SKM-1 treated with dmso at 0.1 percent for 144 hours (cell line): ENCODE results near the gene NCOA4.
A peak's percentile ranks its signal among the peaks of the same experiment; 100 is the strongest.
"Not testable (repeated sequence)": the region's sequence is repeated elsewhere in the genome, so short reads cannot be mapped to it uniquely, and the experiment has no call there.

Source experiments
- DNase-seq: peaks from one replicate; lab custom pipeline; 2025; ENCODE audit not compliant: unreplicated experiment; lab: John Stamatoyannopoulos, UW

NCOA4 gene

GRCh38 chr10:45985590-45985989, 44.8 kb downstream of the NCOA4 start:
- not testable (repeated sequence) for DNase-seq

- DNase-seq, result not testable (repeated sequence)
Measured at GRCh38 chr10:45984473-45984872, 46.0 kb downstream of the NCOA4 start.

- peak; percentile 51 for DNase-seq
Measured at GRCh38 chr10:45983538-45984186, 46.8 kb downstream of the NCOA4 start.

GRCh38 chr10:45981367-45981766, 49.1 kb downstream of the NCOA4 start:
- DNase-seq, result not testable (repeated sequence)

GRCh38 chr10:45978554-45978953, 51.9 kb downstream of the NCOA4 start:
- DNase-seq, result not testable (repeated sequence)

GRCh38 chr10:45974041-45974440, 56.4 kb downstream of the NCOA4 start:
- DNase-seq, result not testable (repeated sequence)

GRCh38 chr10:45972813-45973169, 57.6 kb downstream of the NCOA4 start:
- not testable (repeated sequence) for DNase-seq

GRCh38 chr10:45972106-45972812, 58.2 kb downstream of the NCOA4 start, which contains the start of gene TIMM23:
Gene TIMM23, plus strand, starts transcription at chr10:45972489. Its CDS starts 136 bp downstream, at chr10:45972625.
- DNase-seq, result peak; percentile 67

GRCh38 chr10:45971742-45972105, 58.7 kb downstream of the NCOA4 start:
- DNase-seq, result not testable (repeated sequence)

GRCh38 chr10:45971019-45971418, 59.4 kb downstream of the NCOA4 start:
- DNase-seq, result not testable (repeated sequence)

- DNase-seq, result not testable (repeated sequence)
Measured at GRCh38 chr10:45962686-45963452, 67.6 kb downstream of the NCOA4 start.

GRCh38 chr10:45957928-45958327, 72.5 kb downstream of the NCOA4 start:
- DNase-seq, result not testable (repeated sequence)

GRCh38 chr10:45956634-45957033, 73.8 kb downstream of the NCOA4 start:
- DNase-seq, result not testable (repeated sequence)
